GM12872 (cell line): Measurements from ENCODE around the gene NKAP.

Source experiments
- CTCF ChIP-seq: IDR thresholded peaks from 3 replicates; pipeline ENCODE4 v1.5.1; 2011; ENCODE audit warnings: low read depth, mild to moderate bottlenecking, low read length, moderate library complexity; ENCODE audit not compliant: insufficient read depth

Gene NKAP

DNA sequence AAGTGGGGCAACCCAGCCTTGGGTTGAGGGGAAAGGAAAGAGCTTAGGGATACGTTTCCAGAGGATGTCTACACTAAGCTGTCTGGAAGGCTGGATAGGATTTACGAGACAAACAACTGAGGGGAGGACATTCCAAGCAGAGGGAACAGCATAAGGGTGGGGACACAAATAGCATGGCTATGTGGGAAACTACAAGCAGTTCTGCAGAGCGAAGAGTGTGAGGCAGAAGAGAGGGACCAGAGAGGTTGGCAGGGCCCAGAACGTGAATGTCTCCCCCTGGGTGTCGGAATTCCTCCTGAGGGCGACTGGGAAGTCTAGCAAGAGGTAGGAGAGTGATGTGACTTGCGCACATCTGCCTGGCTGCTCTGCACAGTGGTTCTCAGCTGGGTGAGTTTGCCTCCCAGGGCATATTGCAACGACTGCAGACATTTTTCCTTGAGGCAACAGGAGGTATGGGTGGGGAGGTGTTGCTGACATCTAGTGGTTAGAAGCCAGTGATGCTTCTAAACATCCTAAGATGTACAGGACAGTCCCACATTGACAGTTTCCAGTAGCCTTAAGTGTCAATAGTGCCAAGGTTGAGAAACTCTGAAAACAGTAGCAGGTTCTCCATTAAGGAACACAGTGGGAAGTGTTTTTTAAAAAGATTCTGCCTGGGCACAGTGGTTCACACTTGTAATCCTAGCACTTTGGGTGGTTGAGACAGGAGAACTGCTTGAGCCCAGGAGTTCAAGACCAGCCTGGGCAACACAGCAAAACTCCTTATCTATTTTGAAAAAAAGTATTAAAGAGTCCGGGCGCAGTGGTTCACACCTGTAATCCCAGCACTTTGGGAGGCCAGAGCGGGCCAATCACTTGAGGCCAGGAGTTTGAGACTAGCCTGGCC, 62.8 kb downstream of the NKAP start:
- TF ChIP-seq CTCF: peak; percentile 78

DNA sequence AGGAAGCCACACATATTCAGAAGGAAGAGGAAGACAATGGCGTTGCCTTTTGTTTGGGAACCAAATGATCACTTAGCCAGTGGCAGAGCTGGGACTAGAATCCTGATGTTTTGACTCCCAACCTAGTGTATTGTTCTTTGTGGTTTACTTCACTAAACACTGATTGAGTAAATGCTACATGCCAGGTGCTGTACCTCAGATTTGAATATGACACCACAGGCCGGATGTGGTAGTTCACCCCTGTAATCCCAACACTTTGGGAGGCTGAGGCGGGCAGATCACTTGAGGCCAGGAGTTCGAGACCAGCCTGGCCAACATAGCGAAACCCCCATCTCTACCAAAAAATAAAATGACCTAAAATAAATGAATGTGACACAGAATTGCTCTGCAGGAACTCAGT, 63.5 kb downstream of the NKAP start:
- TF ChIP-seq CTCF: no peak

DNA sequence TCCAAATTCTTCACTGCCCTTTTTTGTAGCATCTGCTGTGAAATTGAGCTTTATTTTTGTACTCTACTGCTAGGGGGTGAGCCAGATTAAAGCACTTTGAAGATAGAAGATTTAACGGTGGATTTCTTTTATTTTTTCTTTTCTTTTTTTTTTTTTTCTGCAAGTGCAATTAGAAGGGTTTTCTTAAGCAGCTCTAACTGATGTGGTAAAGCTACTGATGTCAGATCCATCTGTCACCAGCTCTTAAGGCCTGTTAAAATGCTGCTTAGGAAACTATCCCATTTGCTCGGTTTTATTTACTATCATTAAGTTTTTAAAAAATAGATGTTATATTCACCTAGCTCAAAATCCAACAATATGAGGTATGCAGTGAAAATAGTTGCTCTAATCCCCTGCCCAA, 64.8 kb downstream of the NKAP start:
- TF ChIP-seq CTCF: no peak

DNA sequence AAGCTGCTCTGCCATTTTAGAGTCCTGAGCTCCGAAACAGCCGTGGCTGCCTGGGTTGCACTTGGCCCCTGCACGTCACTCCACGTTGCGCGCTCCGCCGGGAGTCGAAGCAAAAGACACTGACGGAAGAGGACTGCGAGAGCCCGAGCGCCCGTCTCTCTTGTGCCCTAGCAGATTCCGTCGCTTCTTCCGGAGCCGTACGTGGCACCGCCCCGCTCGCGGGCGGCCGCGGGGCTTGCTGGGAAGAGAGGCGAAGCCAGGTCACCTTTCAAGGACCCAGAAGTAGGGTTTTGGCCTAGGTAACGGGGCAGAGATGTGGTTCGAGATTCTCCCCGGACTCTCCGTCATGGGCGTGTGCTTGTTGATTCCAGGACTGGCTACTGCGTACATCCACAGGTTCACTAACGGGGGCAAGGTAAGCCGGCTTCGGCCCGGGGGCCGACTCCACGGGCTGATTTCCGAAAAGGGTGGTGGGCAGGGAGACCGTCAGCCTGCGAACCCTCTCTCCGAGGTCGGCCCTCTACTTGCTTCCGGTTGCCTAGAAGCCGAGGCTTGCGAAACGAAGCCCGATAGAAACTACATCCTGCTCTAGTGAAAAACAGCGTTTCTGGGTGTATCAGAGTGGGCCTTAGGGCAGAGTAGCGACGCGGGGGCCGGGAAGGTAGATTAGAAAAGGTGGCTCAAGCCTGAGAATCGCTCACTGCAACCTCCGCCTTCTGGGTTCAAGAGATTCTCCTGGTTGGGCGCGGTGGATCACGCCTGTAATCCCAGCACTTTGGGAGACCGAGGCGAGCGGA, 71.8 kb downstream of the NKAP start, which contains the start of the genes NDUFA1 and RNF113A:
TSS of gene NDUFA1 (plus strand) at position 234 of the 797 bp plus-strand sequence. CDS start at position 314, 80 bp downstream.
TSS of gene RNF113A (minus strand) at position 135 of the 797 bp plus-strand sequence. CDS start at position 15, 120 bp downstream.
- no peak for TF ChIP-seq CTCF

DNA sequence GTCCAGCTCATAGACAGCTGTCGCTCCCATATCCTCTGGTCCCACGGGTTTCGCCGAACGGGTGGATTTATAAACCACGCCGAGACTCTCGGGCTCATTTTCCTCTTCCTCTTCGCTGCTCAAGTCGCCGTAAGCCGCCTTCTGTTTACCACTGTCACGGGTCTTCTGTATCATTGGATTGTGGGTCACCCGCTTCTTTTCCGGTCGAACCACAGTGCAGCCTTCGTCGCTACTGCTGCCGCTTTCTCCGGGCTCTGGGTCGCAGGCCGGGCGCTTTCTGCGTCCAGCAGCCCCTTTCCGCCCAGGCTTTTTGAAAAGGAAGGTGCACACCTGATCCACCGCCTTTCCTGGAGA, 72.3 kb downstream of the NKAP start:
- no peak for TF ChIP-seq CTCF
